Fibroblast of upper back skin (primary cell): ENCODE data around the gene PKNOX2.

Experiments used
- DNase-seq: peaks from one replicate; pipeline ENCODE4 v3.0.0-alpha.2; 2013

The PKNOX2 gene

DNA sequence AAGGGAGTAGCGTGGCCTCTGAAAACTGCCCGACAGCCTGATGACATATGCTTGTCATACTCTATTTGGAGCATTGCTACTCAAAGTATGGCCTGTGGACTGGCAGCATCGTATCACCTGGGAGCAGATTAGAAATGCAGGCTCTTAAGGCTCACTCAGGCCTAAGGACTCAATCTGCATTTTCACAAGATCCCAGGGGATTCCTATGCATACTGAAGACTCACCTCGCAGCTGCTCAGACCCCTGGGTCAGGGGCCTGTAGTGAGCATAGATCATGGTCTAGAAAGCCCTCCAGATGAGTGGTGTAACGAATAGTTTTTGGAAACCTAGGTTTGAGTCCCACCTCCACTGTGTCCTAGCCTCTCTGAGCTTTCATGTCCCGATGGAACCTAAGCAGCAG is 205.3 kb downstream of the PKNOX2 start:
- no peak for DNase-seq

DNA sequence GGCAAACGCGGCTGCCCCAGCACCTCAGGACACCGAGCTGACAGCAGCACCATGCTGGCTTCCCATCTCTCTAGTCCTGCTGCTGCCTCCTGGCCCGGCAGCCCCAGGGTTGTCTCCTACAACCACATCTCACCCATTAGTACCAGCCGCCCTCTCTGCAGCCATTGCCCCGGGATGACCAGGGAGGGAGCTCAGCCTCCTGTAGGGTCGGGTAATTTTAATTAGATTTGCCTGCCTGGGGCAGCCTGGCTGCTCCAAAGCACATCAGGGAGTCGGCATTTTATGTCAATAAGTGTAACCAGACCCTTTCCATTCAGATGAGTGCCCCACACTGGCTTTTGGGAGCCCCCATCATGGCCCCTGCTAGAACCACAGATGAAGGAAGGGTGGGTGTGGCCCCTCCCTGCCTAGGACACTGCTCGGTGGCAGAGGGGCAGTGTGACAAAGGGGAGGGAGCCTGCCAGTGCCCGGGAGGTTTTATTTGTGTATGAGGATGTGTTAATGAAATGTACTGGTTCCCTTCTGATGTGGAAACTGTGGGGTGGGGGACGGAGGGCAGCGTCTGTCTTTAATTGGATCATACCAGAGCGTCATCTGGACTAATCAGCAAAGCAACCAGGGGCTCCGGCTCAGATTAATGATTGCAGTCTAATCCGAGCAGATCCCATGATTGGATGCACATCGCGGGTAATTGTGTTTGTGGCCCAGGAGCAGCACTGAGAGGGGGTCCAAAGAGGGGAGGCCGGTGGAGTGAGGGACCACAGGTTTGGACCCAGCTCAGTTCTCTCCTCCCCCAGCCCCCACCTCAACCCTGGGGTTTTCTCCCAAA is 206.2 kb downstream of the PKNOX2 start:
- DNase-seq = no peak

DNA sequence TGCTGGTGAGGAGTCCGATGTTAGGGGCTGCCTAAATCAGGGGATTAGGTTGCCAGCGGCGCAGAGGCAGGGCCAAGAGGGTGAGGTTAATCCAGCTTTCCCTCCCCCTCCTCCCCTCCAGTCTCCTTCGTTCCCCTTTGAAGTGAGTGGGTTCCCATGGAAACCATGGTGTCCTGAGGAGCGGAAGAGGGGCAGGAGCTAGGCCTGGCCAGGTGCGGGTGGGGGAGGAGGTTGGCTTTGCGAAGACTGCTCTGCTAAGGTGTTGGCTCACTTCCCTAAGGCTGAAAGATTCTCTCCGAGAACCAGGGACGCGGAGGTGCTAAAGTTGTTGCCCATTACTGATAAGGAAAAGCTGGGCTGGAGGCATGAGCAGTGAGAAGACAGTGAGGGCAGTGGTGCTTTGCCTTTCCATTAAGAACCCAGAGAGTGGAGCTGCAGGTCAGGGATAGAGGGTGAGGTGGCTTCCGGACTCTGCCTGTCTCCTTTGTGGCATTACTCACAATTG is 206.9 kb downstream of the PKNOX2 start:
- DNase-seq = no peak

DNA sequence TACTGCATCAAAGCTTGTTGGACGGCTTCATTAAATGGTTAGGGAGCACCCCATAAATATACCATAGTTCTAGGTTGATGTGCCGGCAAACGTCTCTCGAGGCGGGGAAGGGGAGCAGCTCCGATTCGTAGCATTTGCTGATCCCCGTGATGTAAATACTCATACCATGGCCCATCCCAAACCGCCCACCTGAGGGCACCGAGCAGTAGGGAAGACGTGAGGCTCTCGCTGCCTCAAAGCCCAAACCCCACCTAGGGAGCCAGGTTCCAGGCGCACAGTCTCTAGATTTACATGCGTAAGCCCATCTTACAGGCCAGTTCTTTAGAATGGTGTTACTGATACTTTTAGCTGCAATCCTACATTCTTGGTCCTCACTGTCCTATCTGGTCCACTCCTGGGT is 207.5 kb downstream of the PKNOX2 start:
- no peak for DNase-seq

DNA sequence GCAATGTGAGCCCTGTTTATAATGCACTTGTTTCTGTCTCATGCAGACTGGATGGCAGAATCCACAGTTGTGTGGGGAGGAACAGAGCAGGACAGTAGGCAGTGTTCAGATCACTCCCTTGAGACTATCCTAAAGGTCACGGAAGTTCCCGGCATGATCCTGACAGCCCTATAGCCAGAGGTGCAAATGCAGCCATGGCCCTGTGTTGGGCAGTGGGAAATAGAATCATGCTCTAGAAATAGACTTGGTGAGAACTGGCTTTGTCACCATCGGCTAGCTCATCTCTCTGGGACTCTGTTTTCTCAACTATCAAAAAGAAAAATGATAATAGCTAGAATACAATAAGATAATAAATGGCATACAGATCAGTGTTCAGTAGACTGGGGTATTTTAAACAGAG is 208.4 kb downstream of the PKNOX2 start:
- DNase-seq = no peak

DNA sequence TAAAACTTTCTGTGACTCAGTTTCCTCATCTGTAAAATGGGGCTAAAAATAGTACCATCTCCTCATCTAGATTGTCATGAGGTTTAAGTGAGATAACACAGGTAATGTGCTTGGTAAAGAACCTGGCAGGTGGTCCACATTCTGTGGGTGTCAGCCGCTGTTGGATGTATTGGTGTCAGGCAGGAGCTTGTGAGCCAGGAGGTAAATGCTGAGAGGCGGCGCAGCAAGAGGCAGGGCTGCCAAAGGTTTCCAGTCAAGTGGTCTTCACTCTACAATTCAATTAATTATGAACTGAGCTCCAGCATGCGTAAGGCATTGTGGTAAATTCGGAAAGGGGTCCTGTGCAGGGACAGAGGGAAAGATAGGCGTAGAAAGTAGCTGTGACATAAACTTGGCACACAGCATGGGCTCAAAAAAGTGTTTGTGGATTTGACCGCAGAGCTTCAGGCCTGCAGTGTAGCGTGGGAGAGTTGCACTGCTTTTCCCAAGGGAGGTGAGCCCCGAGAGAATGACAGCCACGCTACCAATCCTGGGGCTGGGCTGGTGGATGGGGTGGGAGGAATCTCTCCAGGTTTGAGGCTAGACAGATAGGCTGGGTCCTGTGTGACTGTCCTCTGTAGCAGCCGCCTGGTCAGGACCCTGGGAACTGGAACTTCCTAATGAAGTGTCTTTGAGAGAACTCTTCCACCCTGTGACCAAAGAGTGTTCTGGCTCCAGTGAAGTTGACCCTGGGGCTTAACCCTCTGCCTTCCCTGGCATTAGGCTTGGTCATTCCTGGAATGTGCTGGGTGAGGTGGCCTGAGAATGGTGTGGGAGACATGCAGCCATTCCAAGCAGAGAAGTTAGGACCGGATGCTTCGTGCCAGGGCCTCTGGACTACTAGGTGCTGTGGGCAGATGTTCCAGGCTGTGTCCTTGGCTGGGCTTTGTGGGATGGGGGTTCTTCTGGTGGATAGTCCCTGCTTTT is 209.2 kb downstream of the PKNOX2 start:
- no peak for DNase-seq

DNA sequence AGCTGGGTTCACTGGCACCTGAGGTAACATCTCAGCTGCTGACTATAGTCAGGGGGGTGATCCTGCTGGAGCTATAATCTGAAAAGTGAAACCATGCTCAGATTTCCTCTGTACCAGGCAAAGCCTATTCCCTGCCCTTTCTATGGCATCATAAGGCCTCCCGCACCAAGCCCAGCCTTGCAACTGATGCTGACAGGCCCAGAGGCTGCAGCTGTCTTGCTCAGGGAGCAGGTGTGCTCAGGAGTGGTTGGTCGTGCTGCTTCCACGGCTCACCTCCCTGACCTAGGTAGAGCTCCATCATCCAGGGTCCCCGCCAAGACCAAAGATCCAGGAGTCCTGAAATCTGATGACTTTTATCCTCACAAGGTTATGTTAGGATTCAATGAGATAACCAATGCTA is 209.8 kb downstream of the PKNOX2 start:
- no peak for DNase-seq

DNA sequence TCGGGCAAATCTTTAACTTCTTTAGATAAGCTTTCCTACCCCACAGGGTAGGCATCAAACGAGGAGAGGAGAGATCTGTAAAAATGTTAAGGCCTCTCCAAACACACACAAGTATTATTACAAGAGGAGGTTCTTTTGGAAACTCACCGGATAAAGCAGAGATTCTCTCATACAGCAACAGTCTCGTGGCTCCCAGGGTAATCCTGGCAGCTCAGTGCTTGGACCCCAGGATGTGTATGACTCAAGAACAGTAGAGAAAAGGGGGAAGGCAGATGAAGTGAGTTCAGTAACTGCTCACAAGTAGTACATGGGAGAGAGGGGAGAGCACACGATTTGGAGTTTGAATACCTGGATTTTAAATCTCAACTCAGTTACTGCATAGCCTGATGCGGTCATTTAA is 210.6 kb downstream of the PKNOX2 start:
- DNase-seq = no peak

DNA sequence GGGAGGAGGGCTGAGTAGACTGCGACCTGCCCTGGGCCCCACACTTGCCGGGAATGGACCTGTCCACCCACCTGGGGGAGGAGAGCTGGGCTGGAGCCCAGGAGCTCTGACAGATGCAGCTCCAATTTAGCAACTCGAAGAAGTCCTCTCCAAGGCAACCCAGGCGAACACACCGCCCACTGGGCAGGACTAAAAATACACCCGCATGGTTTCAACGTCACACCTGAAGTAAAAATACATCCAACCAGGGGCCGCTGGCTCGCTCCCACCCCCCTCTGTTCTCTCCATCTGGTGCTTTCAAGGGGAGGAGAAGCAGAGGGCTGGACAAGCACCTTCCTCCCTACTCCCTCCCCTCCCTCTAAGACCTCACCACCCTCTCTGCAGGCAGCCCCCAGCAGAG is 211.6 kb downstream of the PKNOX2 start:
- no peak for DNase-seq

DNA sequence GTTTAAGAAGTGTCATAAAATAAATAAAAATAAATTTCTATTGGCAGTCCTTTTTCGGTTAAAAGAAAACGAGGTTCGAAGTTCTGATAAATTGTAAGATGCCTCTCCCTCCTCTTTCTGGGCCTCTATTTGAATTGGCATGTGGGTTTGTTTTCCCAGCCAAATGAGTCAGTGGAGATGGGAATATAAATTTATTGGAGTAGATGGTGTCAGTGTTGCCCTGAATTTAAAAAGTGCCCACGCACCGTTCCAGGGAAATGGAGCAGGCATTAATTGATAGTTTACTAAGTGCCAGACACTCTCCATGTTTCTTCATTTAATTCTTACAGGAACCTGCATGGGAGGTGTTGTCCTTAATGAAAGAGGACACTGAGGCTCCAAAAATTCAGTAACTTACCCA is 212.3 kb downstream of the PKNOX2 start:
- no peak for DNase-seq

DNA sequence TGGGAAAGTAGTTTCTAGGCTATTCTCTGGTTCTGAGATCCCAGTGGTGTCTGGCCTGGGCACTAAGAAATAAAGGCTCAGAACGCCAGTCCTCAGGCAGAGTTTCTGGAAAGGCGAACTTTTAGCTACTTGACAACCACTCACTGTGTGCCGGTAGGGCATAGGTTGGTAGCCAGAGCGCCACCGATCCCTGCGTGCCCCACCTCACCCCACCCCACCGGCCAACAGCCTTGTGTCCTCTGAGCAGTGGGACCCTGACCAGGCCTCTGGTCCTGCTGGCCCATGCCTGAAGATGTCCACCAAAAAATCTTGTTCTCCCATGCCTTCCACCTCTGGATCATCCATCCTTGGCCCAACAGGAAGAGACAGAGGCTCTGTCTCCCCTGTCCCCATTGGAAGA is 213.5 kb downstream of the PKNOX2 start:
- no peak for DNase-seq

DNA sequence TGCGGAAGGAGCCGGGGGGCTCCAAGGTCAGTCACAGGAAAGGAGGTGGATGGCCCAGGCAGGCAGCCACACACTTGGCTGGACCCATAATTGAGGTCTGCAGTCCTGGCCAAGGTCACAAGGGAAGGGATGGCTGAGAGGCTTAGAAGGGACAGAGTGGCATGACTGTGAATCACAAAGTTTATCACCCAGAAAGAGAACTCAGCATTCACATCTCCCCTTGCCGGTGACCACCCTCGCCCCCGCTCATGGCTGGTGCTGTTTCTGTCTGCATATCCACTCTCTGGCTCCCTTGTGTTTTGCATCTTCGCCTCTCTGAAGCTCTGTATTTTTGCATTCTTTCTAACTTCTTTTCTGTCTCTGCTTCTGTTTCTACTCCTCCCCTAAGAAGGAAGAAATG is 214.0 kb downstream of the PKNOX2 start:
- DNase-seq = no peak

DNA sequence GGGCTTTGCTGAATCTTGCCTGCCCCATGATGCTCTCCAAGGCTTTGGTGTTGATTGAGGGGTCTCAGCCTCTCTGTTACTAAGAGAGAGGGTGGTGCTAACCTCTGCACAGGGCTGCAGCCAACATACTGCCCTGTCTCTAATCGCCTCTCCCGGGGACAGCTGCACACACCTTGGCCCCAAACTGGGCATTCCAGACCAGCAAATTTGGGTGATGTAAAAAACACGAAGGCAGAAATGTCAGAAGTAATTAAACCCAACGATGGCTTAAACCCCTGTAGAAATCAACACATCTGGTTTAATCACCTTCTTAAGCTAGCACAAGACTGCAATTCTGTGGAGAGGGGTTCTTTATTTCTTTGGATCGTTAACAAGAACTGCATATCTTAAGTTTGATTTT is 215.0 kb downstream of the PKNOX2 start:
- no peak for DNase-seq

DNA sequence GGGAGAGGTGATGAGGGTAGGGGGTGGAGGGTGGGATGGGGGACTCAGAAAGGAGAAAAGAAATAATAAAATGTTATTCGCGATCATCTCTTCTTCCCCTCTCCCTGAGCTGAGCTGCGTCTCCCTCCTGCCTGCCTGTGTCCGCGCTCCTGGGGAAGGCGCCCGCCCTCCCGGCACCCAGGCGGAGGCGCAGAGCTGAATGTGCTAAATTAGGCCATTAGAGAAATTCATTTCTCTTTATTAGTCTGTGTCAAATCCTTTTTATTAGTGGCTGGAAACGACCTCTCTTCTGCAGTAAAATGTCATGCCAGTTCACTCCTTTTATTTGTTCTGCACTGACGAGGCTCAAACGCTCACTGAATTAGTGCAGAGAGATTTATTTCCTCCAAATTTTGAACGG is 215.4 kb downstream of the PKNOX2 start:
- DNase-seq = no peak

DNA sequence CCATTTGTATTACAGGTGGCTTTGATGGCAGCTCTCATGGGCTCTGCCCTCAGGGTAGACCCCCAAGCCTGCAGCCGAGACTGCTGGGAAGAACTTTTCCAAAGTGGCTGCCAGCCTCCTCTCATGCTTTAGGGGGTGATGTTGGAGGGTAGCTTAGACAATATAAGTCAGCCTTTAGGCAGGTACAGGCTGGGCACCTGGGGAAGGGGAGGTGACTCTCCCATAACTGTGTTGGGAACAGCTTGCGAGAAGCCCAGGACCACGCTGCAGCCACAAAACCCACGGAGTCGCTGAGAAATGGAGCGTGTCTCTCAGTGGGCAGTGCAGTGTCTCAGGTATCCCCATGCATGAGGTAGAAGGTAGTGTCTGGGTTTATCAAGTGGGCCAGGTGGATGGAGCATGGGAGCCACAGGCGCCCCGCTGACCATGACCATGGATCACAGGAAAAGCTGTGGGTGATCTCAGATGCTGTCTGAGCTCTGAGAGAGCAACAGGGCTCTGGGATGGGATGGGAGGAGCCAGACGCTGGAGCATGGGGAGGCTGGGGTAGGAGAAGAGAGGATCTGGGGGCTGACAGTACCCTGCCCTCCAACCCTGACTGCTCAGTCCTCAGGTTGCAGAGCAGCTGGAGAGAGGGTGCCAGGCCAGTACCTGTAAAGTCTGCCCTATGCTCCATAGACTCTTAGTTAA is 216.3 kb downstream of the PKNOX2 start:
- no peak for DNase-seq

DNA sequence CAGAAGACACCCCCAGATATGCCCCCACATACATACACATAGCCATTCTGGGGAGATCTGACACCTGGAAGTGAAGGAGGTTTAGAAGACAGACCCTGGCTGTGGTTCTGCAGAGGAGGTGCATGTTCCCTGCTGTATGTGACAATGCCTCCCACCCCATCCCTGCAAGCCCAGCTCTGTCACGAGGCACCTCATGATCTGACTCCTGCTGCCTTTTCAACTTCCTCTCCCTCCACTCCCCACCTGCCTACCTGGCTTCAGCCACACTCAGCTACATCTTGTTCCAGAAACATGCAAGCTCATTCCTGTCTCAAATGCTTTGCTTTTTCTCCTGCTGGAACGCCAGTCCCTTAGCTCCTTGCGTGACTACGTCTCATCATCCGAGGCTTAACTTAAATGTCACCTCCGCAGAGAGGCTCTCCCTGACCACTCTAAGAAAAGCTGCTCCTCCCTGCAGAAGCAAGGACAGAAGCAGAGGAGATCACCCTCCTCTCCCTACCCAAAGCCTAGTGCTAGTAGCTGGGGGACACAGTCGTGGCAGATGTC is 217.0 kb downstream of the PKNOX2 start:
- DNase-seq = no peak

DNA sequence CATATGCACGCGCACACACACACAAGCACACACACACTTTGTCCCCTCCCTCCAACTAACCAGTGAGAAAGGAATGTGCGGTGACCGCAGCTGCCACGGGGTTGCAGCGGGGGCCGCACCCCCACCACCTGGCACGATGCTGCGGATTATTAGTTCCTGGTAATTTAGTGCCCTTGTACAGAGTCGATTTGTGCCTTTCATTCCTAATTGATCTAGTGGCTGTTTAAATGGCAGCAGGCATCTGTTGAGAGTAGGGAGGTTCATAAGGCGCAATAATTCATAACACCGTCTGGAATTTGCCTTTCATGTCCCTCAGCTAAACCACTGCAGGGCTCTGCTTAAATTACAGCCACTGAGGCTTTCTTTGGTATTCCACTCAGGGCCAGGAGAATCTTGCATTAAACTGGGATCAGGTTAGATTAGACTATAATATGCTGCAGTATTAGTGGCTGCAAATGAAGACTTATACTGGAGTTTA is 217.8 kb downstream of the PKNOX2 start:
- DNase-seq = peak; percentile 10

DNA sequence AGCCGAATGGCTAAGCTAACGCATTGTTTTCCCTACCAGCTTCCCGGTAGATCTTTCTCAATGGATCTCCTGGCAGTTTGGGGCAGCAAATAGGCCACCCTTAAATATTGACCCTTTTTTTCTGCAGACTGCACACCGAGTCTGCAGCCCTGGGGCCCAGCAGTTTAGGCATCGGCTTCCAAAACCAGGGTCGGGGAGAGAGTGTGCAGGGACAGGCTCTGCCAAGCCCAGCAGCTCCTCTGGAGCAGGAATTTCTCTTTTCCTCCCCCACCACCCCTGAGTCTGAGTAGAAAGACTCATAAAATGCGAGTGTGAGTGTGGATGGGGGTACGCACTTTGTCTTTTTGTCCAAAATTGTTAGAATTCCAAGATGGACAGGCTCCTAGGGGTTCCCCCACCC is 218.3 kb downstream of the PKNOX2 start:
- DNase-seq = no peak

DNA sequence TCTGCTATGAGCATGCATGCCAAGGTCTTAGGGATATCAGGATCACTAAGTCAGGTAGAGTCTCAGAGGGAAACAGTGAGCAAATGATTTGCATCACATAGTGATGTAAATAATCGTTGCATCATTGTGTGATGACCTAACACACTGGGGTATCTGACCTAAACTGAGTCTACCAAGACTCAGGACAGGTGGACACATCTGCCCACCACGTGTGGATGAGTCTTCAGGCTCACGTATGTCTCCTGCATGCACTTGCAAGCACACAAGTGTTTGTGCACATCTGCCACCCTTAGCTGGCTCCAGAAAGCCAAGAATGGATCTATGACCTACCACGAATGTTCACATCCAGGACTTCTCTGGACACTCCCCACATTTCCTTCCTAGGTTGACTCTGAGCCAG is 220.3 kb downstream of the PKNOX2 start:
- no peak for DNase-seq

DNA sequence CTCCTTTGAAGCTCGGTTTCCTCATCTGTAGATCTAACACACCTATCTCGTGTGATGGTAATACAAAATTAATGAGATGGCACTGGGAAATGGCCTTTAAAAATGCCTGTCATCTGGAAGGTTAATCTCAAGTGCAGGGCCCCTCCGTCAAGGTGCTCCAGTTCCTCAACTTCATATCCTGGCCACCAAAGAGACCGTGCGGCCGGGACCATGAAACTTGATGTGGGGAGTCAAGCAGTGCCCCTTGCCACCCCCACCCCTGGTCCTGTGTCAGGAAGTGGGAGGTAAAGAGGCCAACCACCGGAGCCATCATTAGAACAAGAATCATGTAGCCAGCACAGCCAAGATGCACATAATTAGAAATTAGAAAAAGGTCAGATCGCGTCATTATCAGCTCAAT is 223.3 kb downstream of the PKNOX2 start:
- no peak for DNase-seq

DNA sequence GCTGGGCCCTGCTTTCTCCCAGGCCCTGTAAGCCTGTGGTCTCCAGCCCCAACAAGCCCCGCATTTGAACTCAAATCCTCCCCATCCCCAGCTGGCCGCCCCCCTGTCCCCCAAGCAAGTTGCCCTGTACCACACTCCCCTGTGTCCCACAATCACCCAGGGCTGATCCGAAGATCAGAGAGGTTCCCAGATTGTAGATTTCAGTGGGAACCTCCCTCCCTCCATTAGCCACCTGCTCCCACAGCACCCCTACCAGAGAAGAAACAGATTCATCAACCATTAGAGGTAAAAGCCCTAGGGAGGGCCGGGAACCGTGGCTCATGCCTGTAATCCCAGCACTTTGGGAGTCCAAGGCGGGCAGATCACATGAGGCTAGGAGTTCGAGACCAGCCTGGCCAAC is 224.1 kb downstream of the PKNOX2 start:
- no peak for DNase-seq

DNA sequence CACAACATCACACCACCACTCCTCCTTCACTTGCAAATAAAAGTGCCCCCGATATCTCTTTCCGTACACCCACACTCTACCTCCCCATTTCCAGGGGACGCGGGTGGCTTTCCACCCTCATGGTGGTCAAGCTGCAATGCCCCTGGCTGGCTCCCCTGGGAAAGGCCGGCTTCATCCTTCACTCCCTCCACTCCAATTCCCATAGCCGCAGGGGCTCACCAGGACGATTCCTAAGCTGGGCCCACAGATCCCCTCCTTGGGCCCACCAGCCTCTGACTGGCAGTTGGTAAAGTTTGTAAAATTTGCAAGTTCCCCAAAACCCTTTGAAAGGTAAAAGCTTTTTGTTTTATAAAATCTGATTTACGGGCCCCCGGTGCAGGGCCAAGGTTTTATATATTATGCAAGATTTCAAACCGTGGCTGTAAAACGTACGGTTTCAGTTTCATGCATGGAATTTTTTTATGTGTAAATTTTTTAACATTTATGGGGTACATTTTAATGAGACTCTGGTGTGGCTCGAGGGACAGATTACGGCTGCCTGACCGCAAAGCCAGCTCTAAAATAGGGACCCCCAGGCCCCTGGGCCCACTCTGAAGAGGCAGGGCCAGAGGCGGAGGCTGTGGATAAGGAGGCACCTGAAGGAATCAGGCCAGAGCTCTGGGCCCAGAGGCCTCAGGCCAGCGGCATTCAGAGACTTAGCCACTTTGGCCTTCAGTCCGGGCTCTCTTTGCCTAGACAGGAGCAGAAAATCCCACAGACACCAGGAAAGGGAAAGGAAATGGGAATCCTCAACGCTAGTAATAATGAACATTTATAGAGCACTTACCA is 225.0 kb downstream of the PKNOX2 start:
- DNase-seq = no peak
